IMR-90 (cell line): ENCODE data around the gene FMN1.

Experiments
- CHD1 ChIP-seq: IDR thresholded peaks from 2 replicates; pipeline ENCODE4 v1.6.1; 2012; ENCODE audit warnings: low read depth, low read length, improper control_type of control experiment
- FOS ChIP-seq: fragments of 150-350 bp; IDR thresholded peaks from 2 replicates; pipeline ENCODE4 v1.6.1; 2016; ENCODE audit warnings: low read depth, low read length
- POLR2A ChIP-seq: IDR thresholded peaks from 2 replicates; pipeline ENCODE4 v1.6.1; 2012; ENCODE audit warnings: mild to moderate bottlenecking, low read depth, low read length
- SMC3 ChIP-seq: fragments of 150-350 bp; IDR thresholded peaks from 2 replicates; pipeline ENCODE4 v1.6.1; 2016; ENCODE audit warnings: low read depth, mild to moderate bottlenecking, antibody characterized with exemption, low read length, moderate library complexity
- TF ChIP-seq, protein P1 (sequence below): conservative IDR thresholded peaks from 2 replicates; pipeline ENCODE4 v1.5.1; 2012; ENCODE audit warnings: mild to moderate bottlenecking, low read depth, low read length, improper control_type of control experiment

DNA sequence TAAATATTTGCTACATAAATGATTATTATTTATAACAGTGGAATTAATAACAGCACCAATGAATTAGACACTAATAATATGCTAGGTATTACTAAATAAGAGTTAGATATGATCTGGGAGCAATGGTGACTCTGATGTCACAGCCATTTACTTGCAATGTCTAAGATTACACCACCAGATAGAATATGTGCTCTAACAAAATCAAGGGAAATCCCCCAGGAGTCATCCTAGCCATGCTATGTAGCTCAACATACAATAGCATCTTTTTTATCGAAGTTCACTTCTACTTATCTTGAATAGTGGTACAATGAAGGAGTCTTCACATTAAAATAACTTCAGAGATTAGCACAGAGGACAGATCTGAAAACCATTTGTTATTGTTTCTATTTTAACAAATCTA lies 154.0 kb downstream of the FMN1 start:
- TF ChIP-seq, protein P1, sequence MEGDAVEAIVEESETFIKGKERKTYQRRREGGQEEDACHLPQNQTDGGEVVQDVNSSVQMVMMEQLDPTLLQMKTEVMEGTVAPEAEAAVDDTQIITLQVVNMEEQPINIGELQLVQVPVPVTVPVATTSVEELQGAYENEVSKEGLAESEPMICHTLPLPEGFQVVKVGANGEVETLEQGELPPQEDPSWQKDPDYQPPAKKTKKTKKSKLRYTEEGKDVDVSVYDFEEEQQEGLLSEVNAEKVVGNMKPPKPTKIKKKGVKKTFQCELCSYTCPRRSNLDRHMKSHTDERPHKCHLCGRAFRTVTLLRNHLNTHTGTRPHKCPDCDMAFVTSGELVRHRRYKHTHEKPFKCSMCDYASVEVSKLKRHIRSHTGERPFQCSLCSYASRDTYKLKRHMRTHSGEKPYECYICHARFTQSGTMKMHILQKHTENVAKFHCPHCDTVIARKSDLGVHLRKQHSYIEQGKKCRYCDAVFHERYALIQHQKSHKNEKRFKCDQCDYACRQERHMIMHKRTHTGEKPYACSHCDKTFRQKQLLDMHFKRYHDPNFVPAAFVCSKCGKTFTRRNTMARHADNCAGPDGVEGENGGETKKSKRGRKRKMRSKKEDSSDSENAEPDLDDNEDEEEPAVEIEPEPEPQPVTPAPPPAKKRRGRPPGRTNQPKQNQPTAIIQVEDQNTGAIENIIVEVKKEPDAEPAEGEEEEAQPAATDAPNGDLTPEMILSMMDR: no peak
- TF ChIP-seq SMC3 (no peak), POLR2A (no peak), CHD1 (no peak), FOS (no peak)
